Measurements from ENCODE around the gene DFFB. TPM values are rescaled to one million over a fixed set of nuclear protein-coding genes. Genes with fewer than 3 reads are reported as not detected.

DFFB gene
- polyA plus RNA-seq, 3 donors, result 5.9 to 14.7 (median 6.6) TPM

GRCh38 chr1:3907621-3908165, 50.4 kb downstream of the DFFB start:
- 82% methylated on average over 22 of the region's 22 CpGs for WGBS (ENCODE audit: insufficient coverage)
- no peak overlapping the region for H3K27ac ChIP-seq (ENCODE audit: low read depth in 1 of 2, low read length in 2 of 2)
- no peak overlapping the region for H3K4me3 ChIP-seq (replicated peaks in 1 of 3; ENCODE audit: low read depth in 2 of 3, low read length in 3 of 3)
- DNase-seq, result no peak
- H3K36me3 ChIP-seq (replicated peaks in 1 of 2; ENCODE audit: control insufficient read depth in 1 of 2, insufficient read depth in 2 of 2, low read length in 2 of 2), result no peaks in the 10 kb centered on the region
- no peak overlapping the region for H3K9ac ChIP-seq (ENCODE audit: insufficient read depth, low read length, poor library complexity, severe bottlenecking)
- intact Hi-C loops (cut with micrococcal nuclease), result loop anchor here in 1 of 2 donors (10.0 kb wide), 2 partner anchors 133 to 283 kb away; partner anchors contain the start of genes SMIM1 and TPRG1L
- H3K9me3 ChIP-seq (replicated peaks in 1 of 2; ENCODE audit: control insufficient read depth in 1 of 2, insufficient read depth in 1 of 2, low read length in 2 of 2), result no peaks in the 10 kb centered on the region
- no peak overlapping the region for H3K4me2 ChIP-seq (replicated peaks; ENCODE audit: extremely low read depth, low read length, poor library complexity, severe bottlenecking)
- peaks cover 5% of the 10 kb centered on the region in 2 donors for H3K36me3 Mint-ChIP-seq
- H3K27ac Mint-ChIP-seq, result no peak overlapping the region
- H3K9me3 Mint-ChIP-seq, result peaks cover 0 to 2% (median 0%) of the 10 kb centered on the region in 7 donors
- peaks cover 25 to 36% (median 27%) of the 10 kb centered on the region in 3 donors for H3K27me3 Mint-ChIP-seq (ENCODE audit: low read depth in 3 of 3)
- no peaks in the 10 kb centered on the region for H4K20me1 ChIP-seq (ENCODE audit: insufficient read depth, low read length)
- no peak overlapping the region for H2AFZ ChIP-seq (ENCODE audit: insufficient read depth, low read depth, low read length, poor library complexity, severe bottlenecking)
- TF ChIP-seq, protein P1, sequence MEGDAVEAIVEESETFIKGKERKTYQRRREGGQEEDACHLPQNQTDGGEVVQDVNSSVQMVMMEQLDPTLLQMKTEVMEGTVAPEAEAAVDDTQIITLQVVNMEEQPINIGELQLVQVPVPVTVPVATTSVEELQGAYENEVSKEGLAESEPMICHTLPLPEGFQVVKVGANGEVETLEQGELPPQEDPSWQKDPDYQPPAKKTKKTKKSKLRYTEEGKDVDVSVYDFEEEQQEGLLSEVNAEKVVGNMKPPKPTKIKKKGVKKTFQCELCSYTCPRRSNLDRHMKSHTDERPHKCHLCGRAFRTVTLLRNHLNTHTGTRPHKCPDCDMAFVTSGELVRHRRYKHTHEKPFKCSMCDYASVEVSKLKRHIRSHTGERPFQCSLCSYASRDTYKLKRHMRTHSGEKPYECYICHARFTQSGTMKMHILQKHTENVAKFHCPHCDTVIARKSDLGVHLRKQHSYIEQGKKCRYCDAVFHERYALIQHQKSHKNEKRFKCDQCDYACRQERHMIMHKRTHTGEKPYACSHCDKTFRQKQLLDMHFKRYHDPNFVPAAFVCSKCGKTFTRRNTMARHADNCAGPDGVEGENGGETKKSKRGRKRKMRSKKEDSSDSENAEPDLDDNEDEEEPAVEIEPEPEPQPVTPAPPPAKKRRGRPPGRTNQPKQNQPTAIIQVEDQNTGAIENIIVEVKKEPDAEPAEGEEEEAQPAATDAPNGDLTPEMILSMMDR (IDR thresholded peaks at IDR 0.05), result no peak
- peaks cover 12 to 14% of the 10 kb centered on the region in 2 donors for H3K4me1 ChIP-seq (ENCODE audit: control insufficient read depth in 1 of 2, insufficient read depth in 2 of 2, low read length in 2 of 2)
- peaks cover 0 to 11% of the 10 kb centered on the region in 2 donors for H3K27me3 ChIP-seq (ENCODE audit: control insufficient read depth in 2 of 2, insufficient read depth in 2 of 2, low read length in 2 of 2)
- H3K79me2 ChIP-seq (ENCODE audit: insufficient read depth, low read length), result no peaks in the 10 kb centered on the region
- no peak overlapping the region for H3K4me3 Mint-ChIP-seq
- peaks cover 27% of the 10 kb centered on the region for H3K4me1 Mint-ChIP-seq

DNA sequence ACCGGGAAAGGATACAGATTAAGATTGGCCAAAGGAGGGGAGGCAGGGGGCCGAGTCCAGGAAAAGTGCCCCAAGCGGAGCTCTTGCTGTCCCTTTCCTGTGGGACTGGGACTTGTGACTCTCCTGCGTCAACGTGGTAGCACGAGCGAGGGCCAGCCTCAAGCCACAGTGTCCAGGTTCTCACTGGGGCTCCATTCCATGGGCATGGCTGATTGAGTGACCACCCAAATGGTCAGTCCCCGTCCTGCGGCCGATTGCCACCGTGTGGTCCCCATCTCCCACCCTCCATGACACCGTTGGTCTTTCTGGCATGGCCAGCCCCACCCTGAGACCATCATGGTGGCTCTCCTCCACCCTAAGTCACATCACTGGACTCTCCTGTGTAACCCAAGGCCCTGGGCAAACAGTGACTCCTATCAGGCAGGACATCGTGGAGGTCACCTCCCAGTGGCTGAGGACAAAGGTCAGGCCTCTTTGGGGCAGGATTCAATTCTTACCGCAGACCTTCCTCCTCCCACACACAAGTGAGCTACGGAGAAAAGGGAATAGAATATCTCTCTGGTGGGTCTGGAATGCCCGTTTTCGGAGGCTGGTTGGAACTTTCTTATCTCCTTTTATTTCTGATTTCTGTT, 51.7 kb downstream of the DFFB start:
- no peak overlapping the region for H3K27ac ChIP-seq (ENCODE audit: low read depth in 1 of 2, low read length in 2 of 2)
- H3K36me3 ChIP-seq (replicated peaks in 1 of 2; ENCODE audit: control insufficient read depth in 1 of 2, insufficient read depth in 2 of 2, low read length in 2 of 2), result no peaks in the 10 kb centered on the region
- peaks cover 21% of the 10 kb centered on the region for H3K4me1 Mint-ChIP-seq
- H3K79me2 ChIP-seq (ENCODE audit: insufficient read depth, low read length), result no peaks in the 10 kb centered on the region
- no peak overlapping the region for H3K4me2 ChIP-seq (replicated peaks; ENCODE audit: extremely low read depth, low read length, poor library complexity, severe bottlenecking)
- H2AFZ ChIP-seq (ENCODE audit: insufficient read depth, low read depth, low read length, poor library complexity, severe bottlenecking), result no peak overlapping the region
- no peaks in the 10 kb centered on the region for H3K9me3 ChIP-seq (replicated peaks in 1 of 2; ENCODE audit: control insufficient read depth in 1 of 2, insufficient read depth in 1 of 2, low read length in 2 of 2)
- peaks cover 5% of the 10 kb centered on the region in 2 donors for H3K36me3 Mint-ChIP-seq
- no peaks in the 10 kb centered on the region for H4K20me1 ChIP-seq (ENCODE audit: insufficient read depth, low read length)
- TF ChIP-seq, protein P1 (IDR thresholded peaks at IDR 0.05), result no peak
- peaks cover 0 to 11% of the 10 kb centered on the region in 2 donors for H3K27me3 ChIP-seq (ENCODE audit: control insufficient read depth in 2 of 2, insufficient read depth in 2 of 2, low read length in 2 of 2)
- no peak overlapping the region for H3K4me3 Mint-ChIP-seq
- H3K9ac ChIP-seq (ENCODE audit: insufficient read depth, low read length, poor library complexity, severe bottlenecking), result no peak overlapping the region
- peak overlapping the region in 1 of 7 donors; percentile 62 for H3K27ac Mint-ChIP-seq
- peaks cover 0 to 2% (median 0%) of the 10 kb centered on the region in 7 donors for H3K9me3 Mint-ChIP-seq
- no peak for DNase-seq
- H3K4me1 ChIP-seq (ENCODE audit: control insufficient read depth in 1 of 2, insufficient read depth in 2 of 2, low read length in 2 of 2), result peaks cover 12 to 14% of the 10 kb centered on the region in 2 donors
- intact Hi-C loops (cut with micrococcal nuclease), result loop anchor here in 1 of 2 donors (10.0 kb wide), 2 partner anchors 134 to 284 kb away; partner anchors contain the start of genes SMIM1 and TPRG1L
- H3K4me3 ChIP-seq (replicated peaks in 1 of 3; ENCODE audit: low read depth in 2 of 3, low read length in 3 of 3), result no peak overlapping the region
- WGBS (ENCODE audit: insufficient coverage), result 92% methylated on average over 11 of the region's 17 CpGs
- H3K27me3 Mint-ChIP-seq (ENCODE audit: low read depth in 3 of 3), result peaks cover 23 to 32% (median 27%) of the 10 kb centered on the region in 3 donors

Measured in CD14-positive monocyte (primary cell).